ENCODE data around the gene ZNF595.
"Not testable (repeated sequence)": the region's sequence is repeated elsewhere in the genome, so short reads cannot be mapped to it uniquely, and the experiment has no call there.

DNA sequence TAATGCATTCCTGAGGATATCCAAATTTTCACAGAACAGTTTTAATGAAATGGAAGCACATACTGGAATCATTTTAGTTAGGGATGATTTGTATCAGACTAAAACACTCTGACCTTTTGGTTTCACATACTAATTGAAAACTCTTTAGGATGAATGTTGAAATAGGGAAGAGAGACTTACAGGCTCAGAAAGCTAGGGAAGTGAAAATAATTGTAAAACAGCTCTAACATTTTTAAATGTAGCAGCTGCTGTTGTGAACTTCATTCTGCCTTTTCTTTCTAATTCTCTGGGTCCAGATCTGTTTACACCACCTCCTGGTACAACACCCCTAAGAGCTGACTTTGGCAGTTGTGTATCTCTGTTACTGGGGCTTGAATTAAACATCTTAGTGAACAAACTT is 9.7 kb upstream of the ZNF595 start:
- not testable (repeated sequence) for TF ChIP-seq CTCF (IDR thresholded peaks at IDR 0.05); SIN3A (IDR thresholded peaks at IDR 0.05; ENCODE audit: borderline replicate concordance, insufficient read depth, low read depth, low read length); POLR2AphosphoS5 (IDR thresholded peaks at IDR 0.05; ENCODE audit: low read depth, low read length); TCF7L2 (IDR thresholded peaks at IDR 0.05; ENCODE audit: low read depth, low read length)
- TF ChIP-seq, protein P1, sequence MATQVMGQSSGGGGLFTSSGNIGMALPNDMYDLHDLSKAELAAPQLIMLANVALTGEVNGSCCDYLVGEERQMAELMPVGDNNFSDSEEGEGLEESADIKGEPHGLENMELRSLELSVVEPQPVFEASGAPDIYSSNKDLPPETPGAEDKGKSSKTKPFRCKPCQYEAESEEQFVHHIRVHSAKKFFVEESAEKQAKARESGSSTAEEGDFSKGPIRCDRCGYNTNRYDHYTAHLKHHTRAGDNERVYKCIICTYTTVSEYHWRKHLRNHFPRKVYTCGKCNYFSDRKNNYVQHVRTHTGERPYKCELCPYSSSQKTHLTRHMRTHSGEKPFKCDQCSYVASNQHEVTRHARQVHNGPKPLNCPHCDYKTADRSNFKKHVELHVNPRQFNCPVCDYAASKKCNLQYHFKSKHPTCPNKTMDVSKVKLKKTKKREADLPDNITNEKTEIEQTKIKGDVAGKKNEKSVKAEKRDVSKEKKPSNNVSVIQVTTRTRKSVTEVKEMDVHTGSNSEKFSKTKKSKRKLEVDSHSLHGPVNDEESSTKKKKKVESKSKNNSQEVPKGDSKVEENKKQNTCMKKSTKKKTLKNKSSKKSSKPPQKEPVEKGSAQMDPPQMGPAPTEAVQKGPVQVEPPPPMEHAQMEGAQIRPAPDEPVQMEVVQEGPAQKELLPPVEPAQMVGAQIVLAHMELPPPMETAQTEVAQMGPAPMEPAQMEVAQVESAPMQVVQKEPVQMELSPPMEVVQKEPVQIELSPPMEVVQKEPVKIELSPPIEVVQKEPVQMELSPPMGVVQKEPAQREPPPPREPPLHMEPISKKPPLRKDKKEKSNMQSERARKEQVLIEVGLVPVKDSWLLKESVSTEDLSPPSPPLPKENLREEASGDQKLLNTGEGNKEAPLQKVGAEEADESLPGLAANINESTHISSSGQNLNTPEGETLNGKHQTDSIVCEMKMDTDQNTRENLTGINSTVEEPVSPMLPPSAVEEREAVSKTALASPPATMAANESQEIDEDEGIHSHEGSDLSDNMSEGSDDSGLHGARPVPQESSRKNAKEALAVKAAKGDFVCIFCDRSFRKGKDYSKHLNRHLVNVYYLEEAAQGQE (IDR thresholded peaks at IDR 0.05; ENCODE audit: insufficient read depth in 1 of 2, low read depth in 2 of 2, low read length in 1 of 2), result not testable (repeated sequence)
